ENCODE data around the gene TBC1D10B.
A peak's percentile ranks its signal among the peaks of the same experiment; 100 is the strongest.

Gene TBC1D10B

GRCh38 chr16:30370456-30371247, at the start of gene TBC1D10B:
Gene TBC1D10B (minus strand): TSS chr16:30370494. CDS start chr16:30370183, 311 bp downstream.
- peak; percentile 98 for DNase-seq

GRCh38 chr16:30418350-30419181, 48.3 kb upstream of the TBC1D10B start:
- DNase-seq = no peak

- peak; percentile 91 for DNase-seq
These were observed 47.4 kb upstream of the TBC1D10B start for GRCh38 chr16:30417529-30418349.

GRCh38 chr16:30416624-30417528, 46.6 kb upstream of the TBC1D10B start:
- no peak for DNase-seq

GRCh38 chr16:30416047-30416603, 45.8 kb upstream of the TBC1D10B start:
- DNase-seq = no peak

GRCh38 chr16:30414159-30414558, 43.9 kb upstream of the TBC1D10B start:
- DNase-seq = no peak

GRCh38 chr16:30413112-30413806, 43.0 kb upstream of the TBC1D10B start:
- DNase-seq = no peak

- DNase-seq = peak; percentile 95
These were observed 39.1 kb upstream of the TBC1D10B start for GRCh38 chr16:30409125-30410060.

- DNase-seq = no peak
These were observed 37.7 kb upstream of the TBC1D10B start for GRCh38 chr16:30407804-30408534.

GRCh38 chr16:30407102-30407803, 37.0 kb upstream of the TBC1D10B start, which contains the start of gene ZNF771:
Gene ZNF771 (plus strand): TSS chr16:30407606. CDS start chr16:30408054, 448 bp downstream.
- peak; percentile 91 for DNase-seq

- DNase-seq = no peak
These were observed 36.5 kb upstream of the TBC1D10B start for GRCh38 chr16:30406795-30407101.

GRCh38 chr16:30401768-30402425, 31.6 kb upstream of the TBC1D10B start:
- DNase-seq = no peak

- no peak for DNase-seq
These were observed 29.3 kb upstream of the TBC1D10B start for GRCh38 chr16:30399435-30400186.

- no peak for DNase-seq
These were observed 28.6 kb upstream of the TBC1D10B start for GRCh38 chr16:30398661-30399434.

GRCh38 chr16:30397776-30398660, 27.7 kb upstream of the TBC1D10B start:
- DNase-seq = no peak
